Neural cell (in vitro differentiated cells): Measurements from ENCODE around the gene GBP3. TPM values are rescaled to one million over a fixed set of nuclear protein-coding genes. Genes with fewer than 3 reads are reported as not detected.
"Not testable (repeated sequence)": the region's sequence is repeated elsewhere in the genome, so short reads cannot be mapped to it uniquely, and the experiment has no call there.

Source experiments
- H2AFZ ChIP-seq: fragments of 200-600, 300-800 bp; sonication (generic), shearing (Covaris generic); 2 replicates; pipeline ENCODE4 v1.6.0; 2014; ENCODE audit warnings: low read depth, mild to moderate bottlenecking, antibody characterized with exemption, low read length, moderate library complexity
- H3F3A ChIP-seq: fragments of 200-600 bp; shearing (Covaris generic); 2 replicates; pipeline ENCODE4 v1.6.1; 2016; ENCODE audit warnings: mild to moderate bottlenecking, moderate library complexity, mixed read lengths, antibody characterized with exemption, low read length; ENCODE audit not compliant: insufficient read depth, poor library complexity, severe bottlenecking
- H3K27ac ChIP-seq: fragments of 200-600, 300-800 bp; sonication (generic), shearing (Covaris generic); 2 replicates; pipeline ENCODE4 v1.5.1; 2014; ENCODE audit warnings: mild to moderate bottlenecking, low read length, moderate library complexity
- H3K27me3 ChIP-seq: fragments of 300-800, 200-600 bp; sonication (generic), shearing (Covaris generic); 2 replicates; pipeline ENCODE4 v1.6.0; 2014; ENCODE audit warnings: mild to moderate bottlenecking, low read depth, low read length, moderate library complexity; ENCODE audit not compliant: insufficient read depth
- H3K36me3 ChIP-seq: fragments of 300-800, 200-600 bp; sonication (generic), shearing (Covaris generic); 2 replicates; pipeline ENCODE4 v1.5.1; 2014; ENCODE audit warnings: mild to moderate bottlenecking, antibody characterized with exemption, low read length, moderate library complexity; ENCODE audit not compliant: insufficient read depth
- H3K4me2 ChIP-seq: fragments of 300-800, 200-600 bp; sonication (generic), shearing (Covaris generic); 2 replicates; pipeline ENCODE4 v1.6.0; 2014; ENCODE audit warnings: mild to moderate bottlenecking, low read length
- H3K4me3 ChIP-seq: fragments of 300-800, 200-600 bp; sonication (generic), shearing (Covaris generic); 2 replicates; pipeline ENCODE4 v1.5.1; 2014; ENCODE audit warnings: mild to moderate bottlenecking, low read length, moderate library complexity
- H3K79me2 ChIP-seq: fragments of 200-600 bp; shearing (Covaris generic); replicated peaks from 2 replicates; pipeline ENCODE4 v1.6.0; 2014; ENCODE audit warnings: mild to moderate bottlenecking, low read length, moderate library complexity; ENCODE audit not compliant: insufficient read depth
- H3K9ac ChIP-seq: fragments of 300-800, 200-600 bp; sonication (generic), shearing (Covaris generic); 2 replicates; pipeline ENCODE4 v1.6.1; 2016; ENCODE audit warnings: mild to moderate bottlenecking, low read length, mixed read lengths
- H3K9me2 ChIP-seq: fragments of 200-600 bp; shearing (Covaris generic); 2 replicates; pipeline ENCODE4 v1.6.1; 2016; ENCODE audit warnings: mild to moderate bottlenecking, low read length, mixed read lengths; ENCODE audit not compliant: insufficient read depth
- H3K9me3 ChIP-seq: fragments of 200-600, 300-800 bp; sonication (generic), shearing (Covaris generic); 2 replicates; pipeline ENCODE4 v1.6.1; 2016; ENCODE audit warnings: mild to moderate bottlenecking, mixed run types, low read length, moderate library complexity, mixed read lengths
- H4K20me1 ChIP-seq: fragments of 200-600 bp; shearing (Covaris generic); 2 replicates; pipeline ENCODE4 v1.6.1; 2016; ENCODE audit warnings: mild to moderate bottlenecking, mixed run types; ENCODE audit not compliant: insufficient read depth
- CTCF ChIP-seq: fragments of 450-650 bp; IDR thresholded peaks from 2 replicates; pipeline ENCODE4 v1.5.1; 2014; ENCODE audit warnings: antibody characterized with exemption, mild to moderate bottlenecking, moderate library complexity; ENCODE audit not compliant: poor library complexity, severe bottlenecking
- EP300 ChIP-seq: fragments of 450-650 bp; conservative IDR thresholded peaks from 2 replicates; pipeline ENCODE4 v1.6.1; 2014; ENCODE audit warnings: antibody characterized with exemption, mild to moderate bottlenecking, moderate library complexity; ENCODE audit not compliant: poor library complexity, severe bottlenecking
- EZH2 ChIP-seq: fragments of 200-600, 300-800 bp; shearing (Covaris generic), sonication (generic); IDR thresholded peaks from 2 replicates; pipeline ENCODE4 v1.6.1; 2014; ENCODE audit warnings: antibody characterized with exemption, low read length, borderline replicate concordance, mild to moderate bottlenecking; ENCODE audit not compliant: insufficient read depth, poor library complexity, severe bottlenecking
- MXI1 ChIP-seq: fragments of 450-650 bp; conservative IDR thresholded peaks from 2 replicates; pipeline ENCODE4 v1.6.1; 2014; ENCODE audit warnings: antibody characterized with exemption, mild to moderate bottlenecking; ENCODE audit not compliant: poor library complexity, severe bottlenecking
- POLR2AphosphoS5 ChIP-seq: IDR thresholded peaks from 2 replicates; pipeline ENCODE4 v1.6.1; 2012
- RAD21 ChIP-seq: fragments of 450-650 bp; conservative IDR thresholded peaks from 2 replicates; pipeline ENCODE4 v1.6.1; 2014; ENCODE audit warnings: antibody characterized with exemption, mild to moderate bottlenecking, moderate library complexity
- SMC3 ChIP-seq: fragments of 450-650 bp; conservative IDR thresholded peaks from 2 replicates; pipeline ENCODE4 v1.6.1; 2014; ENCODE audit warnings: antibody characterized with exemption, mild to moderate bottlenecking, moderate library complexity; ENCODE audit not compliant: poor library complexity
- TAF1 ChIP-seq: IDR thresholded peaks from 2 replicates; pipeline ENCODE4 v1.6.1; 2012; ENCODE audit warnings: low read depth
- polyA plus RNA-seq: library from polyadenylated mRNA; depleted of rRNA; stranded (reverse); fragments of >200 nt; gene quantifications from 2 replicates; pipeline ENCODE4 v1.2.3, GENCODE V29; 2014
- TF ChIP-seq, protein P1 (sequence below): IDR thresholded peaks from 2 replicates; pipeline ENCODE4 v1.6.1; 2012; ENCODE audit warnings: borderline replicate concordance

The GBP3 gene
- polyA plus RNA-seq, 1 donor from 2014 or later, result not detected

- H4K20me1 ChIP-seq, result no peaks in the 10 kb centered on the region
- H3K27me3 ChIP-seq, result no peaks in the 10 kb centered on the region
- H3K4me3 ChIP-seq, result no peak overlapping the region
- no peaks in the 10 kb centered on the region for H3K79me2 ChIP-seq
- H3K27ac ChIP-seq, result no peak overlapping the region
- no peaks in the 10 kb centered on the region for H3K36me3 ChIP-seq
- no peaks in the 10 kb centered on the region for H3K9me2 ChIP-seq
- H3K4me2 ChIP-seq, result no peak overlapping the region
- TF ChIP-seq SMC3, result no peak
- TF ChIP-seq, protein P1, sequence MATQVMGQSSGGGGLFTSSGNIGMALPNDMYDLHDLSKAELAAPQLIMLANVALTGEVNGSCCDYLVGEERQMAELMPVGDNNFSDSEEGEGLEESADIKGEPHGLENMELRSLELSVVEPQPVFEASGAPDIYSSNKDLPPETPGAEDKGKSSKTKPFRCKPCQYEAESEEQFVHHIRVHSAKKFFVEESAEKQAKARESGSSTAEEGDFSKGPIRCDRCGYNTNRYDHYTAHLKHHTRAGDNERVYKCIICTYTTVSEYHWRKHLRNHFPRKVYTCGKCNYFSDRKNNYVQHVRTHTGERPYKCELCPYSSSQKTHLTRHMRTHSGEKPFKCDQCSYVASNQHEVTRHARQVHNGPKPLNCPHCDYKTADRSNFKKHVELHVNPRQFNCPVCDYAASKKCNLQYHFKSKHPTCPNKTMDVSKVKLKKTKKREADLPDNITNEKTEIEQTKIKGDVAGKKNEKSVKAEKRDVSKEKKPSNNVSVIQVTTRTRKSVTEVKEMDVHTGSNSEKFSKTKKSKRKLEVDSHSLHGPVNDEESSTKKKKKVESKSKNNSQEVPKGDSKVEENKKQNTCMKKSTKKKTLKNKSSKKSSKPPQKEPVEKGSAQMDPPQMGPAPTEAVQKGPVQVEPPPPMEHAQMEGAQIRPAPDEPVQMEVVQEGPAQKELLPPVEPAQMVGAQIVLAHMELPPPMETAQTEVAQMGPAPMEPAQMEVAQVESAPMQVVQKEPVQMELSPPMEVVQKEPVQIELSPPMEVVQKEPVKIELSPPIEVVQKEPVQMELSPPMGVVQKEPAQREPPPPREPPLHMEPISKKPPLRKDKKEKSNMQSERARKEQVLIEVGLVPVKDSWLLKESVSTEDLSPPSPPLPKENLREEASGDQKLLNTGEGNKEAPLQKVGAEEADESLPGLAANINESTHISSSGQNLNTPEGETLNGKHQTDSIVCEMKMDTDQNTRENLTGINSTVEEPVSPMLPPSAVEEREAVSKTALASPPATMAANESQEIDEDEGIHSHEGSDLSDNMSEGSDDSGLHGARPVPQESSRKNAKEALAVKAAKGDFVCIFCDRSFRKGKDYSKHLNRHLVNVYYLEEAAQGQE, result no peak
- no peak for TF ChIP-seq CTCF
- no peak for TF ChIP-seq EP300
- TF ChIP-seq RAD21, result no peak
- no peak for TF ChIP-seq POLR2AphosphoS5
- TF ChIP-seq EZH2, result no peak
- no peak for TF ChIP-seq MXI1
- TF ChIP-seq TAF1, result no peak
- no peaks in the 10 kb centered on the region for H3K9me3 ChIP-seq
- H3K9ac ChIP-seq, result no peak overlapping the region
- no peaks in the 10 kb centered on the region for H3F3A ChIP-seq
- no peak overlapping the region for H2AFZ ChIP-seq
Measured at GRCh38 chr1:88976235-88976634, 46.4 kb downstream of the GBP3 start.

- not testable (repeated sequence) for H3K4me3 ChIP-seq, H4K20me1 ChIP-seq, H3K9me3 ChIP-seq, H3K36me3 ChIP-seq, H2AFZ ChIP-seq, H3K9ac ChIP-seq, H3F3A ChIP-seq, H3K27me3 ChIP-seq, H3K79me2 ChIP-seq, H3K9me2 ChIP-seq, H3K4me2 ChIP-seq, H3K27ac ChIP-seq
Measured at GRCh38 chr1:88974616-88975172, 48.0 kb downstream of the GBP3 start.

GRCh38 chr1:88973520-88974137 lies 49.0 kb downstream of the GBP3 start:
- Histone ChIP-seq H3K9ac (no peak overlapping the region), H3K4me2 (no peak overlapping the region)

More at GRCh38 chr1:88973520-88974137, 49.0 kb downstream of the GBP3 start:
- no peak overlapping the region for H3K4me3 ChIP-seq
- no peak overlapping the region for H3K27ac ChIP-seq
- H3K9me2 ChIP-seq, result no peaks in the 10 kb centered on the region
- H3K79me2 ChIP-seq, result no peaks in the 10 kb centered on the region
- H3K9me3 ChIP-seq, result no peaks in the 10 kb centered on the region
- no peaks in the 10 kb centered on the region for H4K20me1 ChIP-seq
- no peaks in the 10 kb centered on the region for H3K36me3 ChIP-seq
- H2AFZ ChIP-seq, result no peak overlapping the region
- no peaks in the 10 kb centered on the region for H3F3A ChIP-seq
- no peaks in the 10 kb centered on the region for H3K27me3 ChIP-seq
- TF ChIP-seq RAD21 (peak; percentile 48), POLR2AphosphoS5 (no peak), CTCF (peak; percentile 55), EZH2 (no peak), TAF1 (no peak), MXI1 (no peak), EP300 (no peak), SMC3 (peak; percentile 46)
- TF ChIP-seq, protein P1, result no peak
